Hepatocyte (in vitro differentiated cells): ENCODE measurements around the gene MAPK8. TPM values are rescaled to one million over a fixed set of nuclear protein-coding genes. Genes with fewer than 3 reads are reported as not detected.

ENCODE experiments used
- DNase-seq: peaks from one replicate; pipeline ENCODE4 v3.0.0-alpha.2; 2016; ENCODE audit warnings: low spot score
- H2AFZ ChIP-seq: fragments of 200-600 bp; sonication (generic); 2 replicates; pipeline ENCODE4 v1.6.0; 2016; ENCODE audit warnings: antibody characterized with exemption, mild to moderate bottlenecking
- H3K27ac ChIP-seq: fragments of 200-600 bp; sonication (generic); 2 replicates; pipeline ENCODE4 v1.5.1; 2016; ENCODE audit warnings: mild to moderate bottlenecking
- H3K27me3 ChIP-seq: fragments of 200-600 bp; sonication (generic); 2 replicates; pipeline ENCODE4 v1.6.1; 2016
- H3K36me3 ChIP-seq: fragments of 200-600 bp; sonication (generic); replicated peaks from 2 replicates; pipeline ENCODE4 v1.5.1; 2016; ENCODE audit warnings: low read depth; ENCODE audit not compliant: insufficient read depth
- H3K4me1 ChIP-seq: fragments of 200-600 bp; sonication (generic); 2 replicates; pipeline ENCODE4 v1.5.1; 2016; ENCODE audit warnings: mild to moderate bottlenecking, moderate library complexity; ENCODE audit not compliant: insufficient read depth
- H3K4me2 ChIP-seq: fragments of 200-600 bp; sonication (generic); 2 replicates; pipeline ENCODE4 v1.6.0; 2016
- H3K4me3 ChIP-seq: fragments of 200-600 bp; sonication (generic); 2 replicates; pipeline ENCODE4 v1.5.1; 2016; ENCODE audit warnings: mild to moderate bottlenecking
- H3K79me2 ChIP-seq: fragments of 200-600 bp; sonication (generic); 2 replicates; pipeline ENCODE4 v1.6.0; 2017; ENCODE audit warnings: mild to moderate bottlenecking
- H3K9me2 ChIP-seq: fragments of 200-600 bp; sonication (generic); replicated peaks from 2 replicates; pipeline ENCODE4 v1.6.0; 2017; ENCODE audit warnings: mild to moderate bottlenecking; ENCODE audit not compliant: insufficient read depth
- H3K9me3 ChIP-seq: fragments of 200-600 bp; sonication (generic); 2 replicates; pipeline ENCODE4 v1.5.1; 2016; ENCODE audit warnings: low read depth, mild to moderate bottlenecking
- H4K20me1 ChIP-seq: fragments of 200-600 bp; sonication (generic); 2 replicates; pipeline ENCODE4 v1.6.0; 2016; ENCODE audit warnings: mild to moderate bottlenecking; ENCODE audit not compliant: insufficient read depth, poor library complexity, severe bottlenecking
- EZH2 ChIP-seq: fragments of 200-600 bp; sonication (generic); IDR thresholded peaks from 2 replicates; pipeline ENCODE4 v1.6.1; 2016; ENCODE audit warnings: antibody characterized with exemption, mild to moderate bottlenecking, borderline replicate concordance
- EZH2phosphoT487 ChIP-seq: fragments of 200-600 bp; sonication (generic); IDR thresholded peaks from one replicate; pipeline ENCODE4 v1.6.1; 2018; ENCODE audit warnings: antibody characterized with exemption, mild to moderate bottlenecking, low read depth, moderate library complexity; ENCODE audit not compliant: unreplicated experiment, severe bottlenecking
- WGBS: methylation state at CpG from one replicate; pipeline ENCODE4 v1.1.6; 2016; ENCODE audit warnings: low lambda C conversion rate; ENCODE audit errors: missing lambda C conversion rate; 5-methylcytosine and 5-hydroxymethylcytosine counted together
- polyA plus RNA-seq: library from polyadenylated mRNA; unstranded; fragments of >200 nt; fragmentation: Nextera tagmentation; extraction: Ambion mirVana; gene quantifications from 2 replicates; pipeline ENCODE4 v1.2.1, GENCODE V29; 2016
- total RNA-seq: library from RNA; depleted of rRNA; stranded (reverse); fragments of >200 nt; gene quantifications from 2 replicates; pipeline ENCODE4 v1.2.3, GENCODE V29; 2014
- TF ChIP-seq, protein P1 (sequence below): fragments of 200-600 bp; sonication (generic); IDR thresholded peaks from 2 replicates; pipeline ENCODE4 v1.5.1; 2016; ENCODE audit warnings: antibody characterized with exemption, mild to moderate bottlenecking; ENCODE audit not compliant: poor library complexity

The MAPK8 gene
- total and polyA plus RNA-seq, 2 experiments from 2014 or later: 20.9 to 73.2 TPM

DNA sequence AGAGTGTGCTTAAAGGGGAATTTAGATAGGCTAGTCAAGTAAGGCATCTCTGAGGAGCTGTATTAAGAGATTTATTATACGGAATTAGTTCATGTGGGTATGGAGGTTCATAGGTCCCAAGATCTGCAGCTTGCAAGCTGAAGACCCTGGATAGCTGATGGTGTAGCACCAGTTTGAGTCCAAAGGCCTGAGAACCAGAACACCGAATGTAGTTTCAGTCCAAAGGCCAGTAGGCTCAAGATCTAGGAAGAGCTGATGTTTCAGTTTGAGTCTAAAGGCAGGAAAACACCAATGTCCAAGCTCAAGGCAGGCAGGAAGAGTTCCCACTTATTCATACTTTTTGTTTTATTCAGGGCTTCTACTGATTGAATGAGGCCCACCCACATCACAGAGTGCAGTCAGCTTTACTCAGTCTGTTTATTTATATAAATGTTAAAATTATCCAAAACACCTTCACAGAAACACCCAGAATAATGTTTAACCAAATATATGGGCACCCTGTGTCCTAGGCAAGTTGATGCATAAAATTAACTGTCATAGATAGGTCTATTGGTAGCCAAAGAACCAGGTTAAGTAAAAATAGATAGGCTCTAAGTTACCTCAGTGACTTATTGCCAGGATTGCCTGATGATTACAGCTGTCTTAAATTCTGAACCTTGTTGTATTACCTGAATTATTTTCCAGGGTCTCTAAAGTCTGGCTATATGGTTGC, 83.5 kb downstream of the MAPK8 start:
- Histone ChIP-seq H3K4me1 (peaks cover 12% of the 10 kb centered on the region), H2AFZ (no peak overlapping the region), H3K79me2 (peaks cover 72% of the 10 kb centered on the region), H3K4me2 (no peak overlapping the region), H3K27me3 (no peaks in the 10 kb centered on the region), H3K36me3 (no peaks in the 10 kb centered on the region), H3K27ac (no peak overlapping the region), H4K20me1 (no peaks in the 10 kb centered on the region), H3K9me3 (no peaks in the 10 kb centered on the region), H3K4me3 (no peak overlapping the region), H3K9me2 (no peaks in the 10 kb centered on the region)
- no peak for DNase-seq
- TF ChIP-seq EZH2phosphoT487: no peak
- WGBS: 93% methylated on average over 2 of the region's 2 CpGs

DNA sequence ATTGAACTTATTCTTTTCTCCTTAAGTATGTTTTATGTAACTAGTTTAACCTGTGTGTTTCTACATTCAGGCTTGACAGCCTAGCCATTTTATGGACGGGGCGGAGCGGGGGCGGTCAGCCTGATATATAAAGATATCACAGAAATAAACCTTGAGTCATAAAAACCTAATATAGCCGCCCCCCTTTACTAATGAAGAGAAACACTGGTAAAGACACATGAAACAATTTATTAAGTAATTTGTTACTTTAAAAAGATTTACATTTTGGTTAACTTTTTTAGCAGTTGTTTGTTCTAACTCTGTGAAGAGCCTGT, 84.0 kb downstream of the MAPK8 start:
- Histone ChIP-seq H4K20me1 (no peaks in the 10 kb centered on the region), H2AFZ (no peak overlapping the region), H3K27ac (no peak overlapping the region), H3K79me2 (peaks cover 73% of the 10 kb centered on the region), H3K27me3 (no peaks in the 10 kb centered on the region), H3K36me3 (no peaks in the 10 kb centered on the region), H3K4me1 (peaks cover 7% of the 10 kb centered on the region), H3K9me3 (no peaks in the 10 kb centered on the region), H3K4me3 (no peak overlapping the region), H3K9me2 (no peaks in the 10 kb centered on the region), H3K4me2 (no peak overlapping the region)
- DNase-seq: no peak
- 82% methylated on average over 5 of the region's 5 CpGs for WGBS
- TF ChIP-seq, protein P1, sequence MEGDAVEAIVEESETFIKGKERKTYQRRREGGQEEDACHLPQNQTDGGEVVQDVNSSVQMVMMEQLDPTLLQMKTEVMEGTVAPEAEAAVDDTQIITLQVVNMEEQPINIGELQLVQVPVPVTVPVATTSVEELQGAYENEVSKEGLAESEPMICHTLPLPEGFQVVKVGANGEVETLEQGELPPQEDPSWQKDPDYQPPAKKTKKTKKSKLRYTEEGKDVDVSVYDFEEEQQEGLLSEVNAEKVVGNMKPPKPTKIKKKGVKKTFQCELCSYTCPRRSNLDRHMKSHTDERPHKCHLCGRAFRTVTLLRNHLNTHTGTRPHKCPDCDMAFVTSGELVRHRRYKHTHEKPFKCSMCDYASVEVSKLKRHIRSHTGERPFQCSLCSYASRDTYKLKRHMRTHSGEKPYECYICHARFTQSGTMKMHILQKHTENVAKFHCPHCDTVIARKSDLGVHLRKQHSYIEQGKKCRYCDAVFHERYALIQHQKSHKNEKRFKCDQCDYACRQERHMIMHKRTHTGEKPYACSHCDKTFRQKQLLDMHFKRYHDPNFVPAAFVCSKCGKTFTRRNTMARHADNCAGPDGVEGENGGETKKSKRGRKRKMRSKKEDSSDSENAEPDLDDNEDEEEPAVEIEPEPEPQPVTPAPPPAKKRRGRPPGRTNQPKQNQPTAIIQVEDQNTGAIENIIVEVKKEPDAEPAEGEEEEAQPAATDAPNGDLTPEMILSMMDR: no peak
- TF ChIP-seq EZH2phosphoT487 (no peak), EZH2 (no peak)

DNA sequence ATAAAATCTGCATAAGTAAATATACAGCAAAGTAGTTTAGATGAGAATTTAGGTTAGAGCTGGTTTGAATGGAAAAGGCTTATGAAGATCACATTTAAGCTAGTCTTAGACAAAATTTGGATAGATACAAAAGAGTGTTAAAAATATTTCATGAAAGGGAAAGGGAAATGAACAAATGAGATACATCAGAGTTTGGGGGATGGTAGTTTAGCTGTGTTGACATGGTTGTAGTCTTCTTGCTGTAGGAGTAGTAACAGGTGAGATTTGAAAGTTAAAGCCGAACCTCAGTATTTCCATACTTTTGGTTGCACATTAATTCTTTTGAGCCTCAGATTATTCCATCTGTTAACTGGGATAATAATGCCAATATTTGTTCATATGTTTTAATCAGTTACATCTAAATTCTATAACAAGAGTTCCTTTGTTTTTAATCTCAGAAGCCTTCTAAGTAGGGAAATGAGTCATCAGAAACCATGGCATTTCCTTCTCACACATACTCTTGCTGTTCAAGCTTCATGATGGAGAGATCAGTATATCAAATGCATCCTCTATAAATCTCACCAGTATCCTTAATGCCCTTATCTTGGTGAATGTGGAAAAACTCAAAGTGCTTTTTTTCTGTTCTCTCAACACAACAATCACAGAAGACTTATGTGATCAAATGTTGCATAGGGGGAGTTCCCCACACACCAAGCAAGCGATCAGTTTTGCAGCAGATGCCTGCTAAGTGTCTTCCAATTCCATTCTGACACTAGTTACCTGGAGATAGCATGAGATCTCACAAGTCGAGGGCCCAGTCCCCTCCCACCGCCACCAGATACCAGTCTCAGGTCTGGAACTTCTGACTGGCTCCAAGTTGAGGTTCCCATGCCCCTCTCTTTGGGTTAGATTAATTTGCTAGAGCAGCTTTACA, 84.7 kb downstream of the MAPK8 start:
- WGBS: 94% methylated on average over 4 of the region's 4 CpGs
- H3K27ac ChIP-seq: no peak overlapping the region
- no peaks in the 10 kb centered on the region for H3K36me3 ChIP-seq
- H4K20me1 ChIP-seq: no peaks in the 10 kb centered on the region
- TF ChIP-seq EZH2phosphoT487: no peak
- no peak for TF ChIP-seq EZH2
- TF ChIP-seq, protein P1: no peak
- no peaks in the 10 kb centered on the region for H3K9me3 ChIP-seq
- peaks cover 73% of the 10 kb centered on the region for H3K79me2 ChIP-seq
- no peaks in the 10 kb centered on the region for H3K9me2 ChIP-seq
- H3K27me3 ChIP-seq: no peaks in the 10 kb centered on the region
- H2AFZ ChIP-seq: no peak overlapping the region
- H3K4me3 ChIP-seq: no peak overlapping the region
- DNase-seq: no peak
- H3K4me2 ChIP-seq: no peak overlapping the region
- peaks cover 7% of the 10 kb centered on the region for H3K4me1 ChIP-seq

DNA sequence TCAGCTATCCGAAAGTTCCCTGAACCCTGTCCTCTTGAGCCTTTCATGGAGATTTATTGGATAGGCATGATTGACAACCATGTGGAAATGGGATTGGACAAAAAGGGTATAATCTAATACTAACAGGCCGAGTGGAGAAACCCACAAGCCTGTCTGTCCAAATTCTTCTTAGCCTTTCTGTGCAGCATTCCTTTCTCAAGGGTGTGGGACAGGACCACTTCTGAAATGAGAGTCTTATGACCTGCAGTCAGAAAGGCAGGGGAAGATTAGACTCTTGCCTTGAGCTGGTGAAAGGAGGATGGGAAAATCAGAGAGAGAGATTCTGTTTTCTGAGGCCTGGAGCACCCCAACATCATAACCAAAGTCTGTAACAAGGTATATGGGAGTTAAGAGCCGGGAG, 85.5 kb downstream of the MAPK8 start:
- no peak overlapping the region for H3K4me3 ChIP-seq
- no peak overlapping the region for H3K4me2 ChIP-seq
- DNase-seq: no peak
- peaks cover 74% of the 10 kb centered on the region for H3K79me2 ChIP-seq
- WGBS: 93% methylated on average over 3 of the region's 3 CpGs
- no peaks in the 10 kb centered on the region for H3K27me3 ChIP-seq
- H3K4me1 ChIP-seq: peaks cover 7% of the 10 kb centered on the region
- no peaks in the 10 kb centered on the region for H3K9me3 ChIP-seq
- H4K20me1 ChIP-seq: no peaks in the 10 kb centered on the region
- no peaks in the 10 kb centered on the region for H3K36me3 ChIP-seq
- H3K9me2 ChIP-seq: no peaks in the 10 kb centered on the region
- no peak overlapping the region for H3K27ac ChIP-seq
- no peak for TF ChIP-seq EZH2
- TF ChIP-seq, protein P1: no peak
- TF ChIP-seq EZH2phosphoT487: no peak
- no peak overlapping the region for H2AFZ ChIP-seq
